B cell (primary cell): Measurements from ENCODE around the gene ZNF100. TPM values are rescaled to one million over a fixed set of nuclear protein-coding genes. Genes with fewer than 3 reads are reported as not detected.
"Not testable (repeated sequence)": the region's sequence is repeated elsewhere in the genome, so short reads cannot be mapped to it uniquely, and the experiment has no call there.

ENCODE experiments used
- ATAC-seq: fragments of 200-7000 bp; cut with Tn5 transposase; one replicate; pipeline ENCODE4 v1.10.0; 2021; ENCODE audit warnings: low read depth, mild to moderate bottlenecking, moderate number of reproducible peaks, moderate library complexity
- CTCF ChIA-PET: fragments of 350-600 bp; sonication (Branson Sonifier 250); formaldehyde crosslinking; loops from one replicate; lab custom pipeline; 2021; ENCODE audit warnings: antibody characterized with exemption, inconsistent platforms; lab: Charles Lee
- POLR2A ChIA-PET: fragments of 350-600 bp; sonication (Branson Sonifier 250); formaldehyde crosslinking; loops from one replicate; lab custom pipeline; 2021; ENCODE audit warnings: antibody characterized with exemption; lab: Charles Lee
- DNase-seq: peaks from one replicate; pipeline ENCODE4 v3.0.0; 2013
- H2AFZ ChIP-seq: 2 replicates; pipeline ENCODE4 v1.6.1; 2012; ENCODE audit warnings: mild to moderate bottlenecking, low read depth, low read length; ENCODE audit not compliant: insufficient read depth, poor library complexity, severe bottlenecking
- H3K27ac ChIP-seq, 2 donors: 1 replicate in 1 of 2; 2 replicates in 1 of 2; pipeline ENCODE4 v1.5.1; 2012 to 2013; ENCODE audit warnings: low read length in 2 of 2, mild to moderate bottlenecking in 2 of 2, moderate library complexity in 1 of 2
- H3K27me3 ChIP-seq, 4 experiments: fragments of 200-600 bp in 1 of 4; sonication (generic) in 1 of 4; replicated peaks in 1 of 4; 1 replicate in 2 of 4; 2 replicates in 2 of 4; pipeline versions ENCODE4 v1.6.1 to v1.7.0; 2013 to 2016; ENCODE audit warnings: low read length in 3 of 4, mild to moderate bottlenecking in 2 of 4, mixed read lengths in 1 of 4, moderate library complexity in 1 of 4; ENCODE audit not compliant: insufficient read depth in 4 of 4, control insufficient read depth in 3 of 4; ENCODE audit errors: control extremely low read depth in 1 of 4
- H3K36me3 ChIP-seq, 2 experiments: replicated peaks in 1 of 2; 1 replicate in 1 of 2; 2 replicates in 1 of 2; pipeline versions ENCODE4 v1.6.1 to v1.7.1; 2013; ENCODE audit warnings: low read length in 1 of 2; ENCODE audit not compliant: insufficient read depth in 2 of 2, control insufficient read depth in 1 of 2; ENCODE audit errors: control extremely low read depth in 1 of 2, extremely low read depth in 1 of 2
- H3K4me1 ChIP-seq, 2 donors: fragments of 200-600 bp in 1 of 2; sonication (generic) in 1 of 2; 1 replicate in 1 of 2; 2 replicates in 1 of 2; pipeline versions ENCODE4 v1.5.1 to v1.6.1; 2013 to 2017; ENCODE audit warnings: low read length in 2 of 2; ENCODE audit not compliant: control insufficient read depth in 2 of 2, insufficient read depth in 2 of 2
- H3K4me2 ChIP-seq: replicated peaks from 2 replicates; pipeline ENCODE3; 2012; ENCODE audit warnings: mild to moderate bottlenecking, low read depth, low read length; ENCODE audit not compliant: poor library complexity, severe bottlenecking
- H3K4me3 ChIP-seq, 5 experiments: fragments of 200-600 bp in 1 of 5; sonication (generic) in 1 of 5; 1 replicate in 3 of 5; 2 replicates in 2 of 5; pipeline versions ENCODE4 v1.5.1 to v1.7.0; 2011 to 2016; ENCODE audit warnings: low read length in 4 of 5, mild to moderate bottlenecking in 4 of 5, low read depth in 2 of 5, control low read depth in 1 of 5, moderate library complexity in 1 of 5; ENCODE audit not compliant: insufficient read depth in 1 of 5; ENCODE audit errors: control extremely low read depth in 1 of 5, extremely low read depth in 1 of 5
- H3K79me2 ChIP-seq: fragments of 200-600 bp; sonication (generic); one replicate; pipeline ENCODE4 v1.6.0; 2016; ENCODE audit warnings: low read length; ENCODE audit not compliant: control insufficient read depth, insufficient read depth
- H3K9ac ChIP-seq: fragments of 200-600 bp; sonication (generic); 2 replicates; pipeline ENCODE4 v1.6.1; 2017; ENCODE audit warnings: mild to moderate bottlenecking, low read length, moderate library complexity
- H3K9me3 ChIP-seq, 3 donors: one replicate each; pipeline versions ENCODE4 v1.6.1 to v1.7.1; 2013; ENCODE audit warnings: low read length in 2 of 3; ENCODE audit not compliant: control insufficient read depth in 2 of 3, insufficient read depth in 1 of 3; ENCODE audit errors: control extremely low read depth in 1 of 3
- H4K20me1 ChIP-seq: 2 replicates; pipeline ENCODE4 v1.6.0; 2012; ENCODE audit warnings: mild to moderate bottlenecking, low read length; ENCODE audit not compliant: insufficient read depth, control insufficient read depth, poor library complexity, severe bottlenecking
- H3K27ac Mint-ChIP-seq: one replicate; pipeline ENCODE4 v1.8.0; 2021; ENCODE audit warnings: mixed read lengths
- H3K27me3 Mint-ChIP-seq: one replicate; pipeline ENCODE4 v1.8.0; 2021; ENCODE audit warnings: mixed read lengths
- H3K4me1 Mint-ChIP-seq: one replicate; pipeline ENCODE4 v1.8.0; 2021; ENCODE audit warnings: mixed read lengths
- H3K4me3 Mint-ChIP-seq: one replicate; pipeline ENCODE4 v1.8.0; 2021; ENCODE audit warnings: mixed read lengths
- H3K9me3 Mint-ChIP-seq: one replicate; pipeline ENCODE4 v1.8.0; 2022; ENCODE audit warnings: mixed read lengths; ENCODE audit not compliant: insufficient read depth
- EZH2 ChIP-seq: IDR thresholded peaks from 2 replicates; pipeline ENCODE4 v1.6.1; 2012; ENCODE audit warnings: borderline replicate concordance, low read depth, mild to moderate bottlenecking, moderate library complexity, low read length; ENCODE audit not compliant: insufficient read depth, poor library complexity, severe bottlenecking
- WGBS: methylation state at CpG from one replicate; pipeline ENCODE4 v1.1.5; 2013; ENCODE audit warnings: missing lambda C conversion rate; ENCODE audit not compliant: insufficient coverage; 5-methylcytosine and 5-hydroxymethylcytosine counted together
- intact Hi-C: fragments of 100-400 bp; cut with micrococcal nuclease; formaldehyde crosslinking; loops from one replicate; pipeline ENCODE4 v1.10.0; 2022
- polyA plus RNA-seq: library from polyadenylated mRNA; depleted of rRNA; stranded (reverse); fragments of >200 nt; gene quantifications from 2 replicates; pipeline ENCODE4 v1.2.3, GENCODE V29; 2012
- total RNA-seq, 2 donors: library from RNA; stranded (reverse); fragments of 120-200 nt in 1 of 2; gene quantifications; 1 replicate in 1 of 2; 2 replicates in 1 of 2; pipeline versions ENCODE4 v1.2.3 to v1.2.4, GENCODE V29; 2013 to 2022

Gene ZNF100
- total and polyA plus RNA-seq, 2 donors (not counting 1 experiment from before 2014, with no cell fraction given): 2.9 to 16.0 TPM

GRCh38 chr19:21758296-21758695, 9.1 kb downstream of the ZNF100 start:
- Histone ChIP-seq H3K9ac (no peak overlapping the region), H3K79me2 (peaks cover 84% of the 10 kb centered on the region), H3K27ac (no peak overlapping the region), H3K36me3 (peaks cover 7 to 44% of the 10 kb centered on the region in 2 experiments), H2AFZ (no peak overlapping the region), H3K4me2 (no peak overlapping the region), H3K4me3 (no peak overlapping the region), H3K4me1 (no peaks in the 10 kb centered on the region), H3K9me3 (peaks cover 0 to 11% (median 4%) of the 10 kb centered on the region in 3 donors), H4K20me1 (no peaks in the 10 kb centered on the region), H3K27me3 (no peaks in the 10 kb centered on the region)
- peaks cover 6% of the 10 kb centered on the region for H3K9me3 Mint-ChIP-seq
- H3K4me3 Mint-ChIP-seq: no peak overlapping the region
- POLR2A ChIA-PET: no interaction called here
- H3K4me1 Mint-ChIP-seq: peaks cover 2% of the 10 kb centered on the region
- ATAC-seq (no peak), DNase-seq (no peak)
- no peak for TF ChIP-seq EZH2
- CTCF ChIA-PET: no interaction called here
- no peak overlapping the region for H3K27ac Mint-ChIP-seq
- intact Hi-C loops: no loop called here
- no peaks in the 10 kb centered on the region for H3K27me3 Mint-ChIP-seq
- WGBS: 100% methylated on average over 2 of the region's 3 CpGs

- ATAC-seq, POLR2A ChIA-PET, H3K27me3 Mint-ChIP-seq, H3K4me3 ChIP-seq, H3K4me3 Mint-ChIP-seq, H3K9ac ChIP-seq, DNase-seq, H3K27ac Mint-ChIP-seq, H3K4me1 ChIP-seq, intact Hi-C loops, H3K27ac ChIP-seq, H4K20me1 ChIP-seq, H3K9me3 Mint-ChIP-seq, H3K4me1 Mint-ChIP-seq, CTCF ChIA-PET, H3K4me2 ChIP-seq, H3K27me3 ChIP-seq, H2AFZ ChIP-seq: not testable (repeated sequence)
- peaks cover 93% of the 10 kb centered on the region for H3K79me2 ChIP-seq
- H3K36me3 ChIP-seq: peaks cover 4 to 46% of the 10 kb centered on the region in 2 experiments
- H3K9me3 ChIP-seq: peaks cover 0 to 18% (median 5%) of the 10 kb centered on the region in 3 donors
Measured at GRCh38 chr19:21755555-21755954, 11.8 kb downstream of the ZNF100 start.
